Hematopoietic multipotent progenitor cell treated with erythropoietin and hydrocortisone succinate and interleukin-3 and kit ligand, for 4 days (in vitro differentiated cells): ENCODE data around the gene IMP3.
"Not testable (repeated sequence)": the region's sequence is repeated elsewhere in the genome, so short reads cannot be mapped to it uniquely, and the experiment has no call there.

Experiments
- DNase-seq: peaks from one replicate; pipeline ENCODE4 v3.0.0-alpha.2; 2015

The IMP3 gene

GRCh38 chr15:75649848-75650247 is 9.8 kb upstream of the IMP3 start:
- DNase-seq: no peak

DNA sequence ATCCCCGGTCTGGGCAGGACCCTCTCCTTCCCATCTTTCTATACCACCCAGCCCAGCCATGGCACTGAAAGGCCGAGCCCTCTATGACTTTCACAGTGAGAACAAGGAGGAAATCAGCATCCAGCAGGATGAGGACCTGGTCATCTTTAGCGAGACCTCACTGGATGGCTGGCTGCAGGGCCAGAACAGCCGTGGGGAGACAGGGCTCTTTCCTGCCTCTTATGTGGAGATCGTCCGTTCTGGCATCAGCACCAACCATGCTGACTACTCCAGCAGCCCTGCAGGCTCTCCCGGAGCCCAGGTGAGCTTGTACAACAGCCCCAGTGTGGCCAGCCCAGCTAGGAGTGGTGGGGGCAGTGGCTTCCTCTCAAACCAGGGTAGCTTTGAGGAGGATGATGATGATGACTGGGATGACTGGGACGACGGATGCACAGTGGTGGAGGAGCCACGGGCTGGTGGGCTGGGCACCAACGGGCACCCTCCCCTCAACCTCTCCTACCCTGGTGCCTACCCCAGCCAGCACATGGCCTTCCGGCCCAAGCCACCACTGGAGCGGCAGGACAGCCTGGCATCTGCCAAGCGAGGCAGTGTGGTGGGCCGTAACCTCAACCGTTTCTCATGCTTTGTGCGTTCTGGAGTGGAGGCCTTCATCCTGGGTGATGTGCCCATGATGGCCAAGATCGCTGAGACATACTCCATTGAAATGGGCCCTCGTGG is 9.2 kb upstream of the IMP3 start:
- DNase-seq: no peak

GRCh38 chr15:75648156-75649000 is 8.4 kb upstream of the IMP3 start:
- DNase-seq: no peak

DNA sequence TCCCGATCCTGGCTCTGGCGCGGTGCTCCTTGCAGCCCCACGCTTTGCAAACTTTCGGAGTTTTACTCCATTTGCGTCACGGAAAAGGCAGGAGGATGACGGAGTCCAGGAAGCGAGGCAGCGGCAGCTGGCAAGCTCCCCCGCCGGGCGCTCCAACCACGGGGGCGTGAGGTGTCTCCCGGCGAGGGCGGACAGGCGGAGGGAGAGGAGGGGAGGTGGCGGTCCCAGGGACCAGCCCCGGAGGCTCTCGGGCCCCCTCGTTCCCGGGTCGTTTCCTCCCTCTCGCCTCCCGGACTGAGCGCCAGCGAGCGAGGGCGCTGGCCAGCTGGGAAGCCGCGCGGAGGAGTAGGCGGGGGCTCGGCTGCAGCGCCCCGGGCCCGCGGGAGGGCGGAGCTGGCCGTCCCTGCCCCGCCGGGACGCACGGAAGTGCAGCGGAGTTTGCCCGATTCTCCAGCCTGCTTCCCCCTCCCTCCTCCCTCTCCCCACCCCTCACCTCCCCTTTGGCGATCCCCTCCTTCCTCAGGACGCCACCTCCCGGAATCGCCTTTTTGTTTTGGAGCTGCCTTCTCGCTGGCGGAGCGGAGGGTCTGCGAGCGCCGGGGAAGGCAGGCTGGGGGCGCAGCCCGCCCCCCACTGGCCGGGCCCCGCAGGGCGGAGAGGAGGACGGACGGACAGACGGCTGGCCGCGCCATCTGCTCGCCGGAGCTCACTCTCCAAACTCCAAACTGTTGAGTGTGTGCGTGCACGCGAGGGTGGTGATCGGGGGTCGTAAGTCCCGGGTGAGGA is 7.5 kb upstream of the IMP3 start, which contains the start of gene SNX33:
Gene SNX33, plus strand, starts transcription at position 543 of the 786 bp plus-strand sequence. CDS start 1,191 bp downstream, outside the sequence.
- DNase-seq: peak; percentile 69

DNA sequence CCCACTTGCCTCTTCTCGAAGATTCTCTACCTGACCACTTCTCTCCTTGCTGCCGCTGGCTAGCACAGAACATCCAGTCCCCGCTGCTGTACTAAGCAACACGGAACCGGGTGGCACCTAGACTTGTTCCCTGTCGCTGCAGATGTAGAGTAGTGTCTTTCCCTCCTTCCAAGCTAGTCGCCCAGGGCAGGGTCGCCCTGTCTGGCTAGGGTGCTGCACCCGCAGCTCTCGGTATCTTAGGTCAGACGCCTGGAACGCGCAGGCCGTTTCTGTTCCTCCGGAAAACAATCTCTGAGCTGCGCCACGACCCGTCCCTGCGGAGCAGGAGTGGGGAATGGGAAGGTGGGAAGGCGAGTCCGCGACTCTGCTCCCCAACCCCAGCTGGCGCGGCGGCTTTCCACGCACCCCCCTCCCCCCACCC is 6.9 kb upstream of the IMP3 start:
- DNase-seq: peak; percentile 29

DNA sequence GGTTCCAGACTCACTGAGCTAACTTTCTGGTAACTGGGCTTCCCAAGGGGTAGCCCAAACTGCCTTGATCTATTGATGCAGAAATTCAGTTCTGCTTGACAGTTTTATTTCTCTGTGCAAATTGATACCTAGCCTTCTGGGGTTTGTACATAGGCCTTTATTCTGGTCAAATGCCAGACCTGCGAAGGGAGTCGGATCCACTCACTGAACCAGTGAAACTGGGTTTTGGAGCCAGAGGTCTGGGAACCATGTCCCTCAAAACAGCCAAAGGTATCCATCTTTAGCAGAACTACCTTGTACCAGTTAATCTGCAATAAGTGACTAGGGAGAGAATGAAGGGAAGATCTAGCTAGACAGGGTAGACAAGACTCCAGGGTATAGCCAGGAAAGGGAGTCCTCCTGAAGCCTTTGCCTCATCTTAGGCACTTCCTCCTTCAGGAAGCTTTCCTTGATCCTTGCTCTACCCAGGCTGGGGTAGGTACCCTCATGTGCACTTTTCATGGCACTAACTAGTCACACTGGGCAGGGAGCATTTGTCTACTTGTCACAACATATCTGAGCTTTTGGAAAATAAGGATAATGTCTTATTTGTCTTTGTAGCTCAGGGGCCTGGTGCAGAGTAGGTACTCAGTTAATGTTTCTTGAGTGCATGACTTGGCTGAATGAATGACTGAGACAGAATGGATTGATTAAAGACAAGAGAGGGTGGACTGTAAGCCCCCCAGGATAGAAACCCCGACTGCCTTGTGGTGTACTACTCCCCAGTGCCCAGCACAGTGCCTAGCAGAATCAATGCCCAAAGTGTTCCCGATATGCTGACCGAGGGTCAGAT is 6.3 kb upstream of the IMP3 start:
- no peak for DNase-seq

- no peak for DNase-seq
These were observed 4.4 kb upstream of the IMP3 start for GRCh38 chr15:75644376-75644775.

DNA sequence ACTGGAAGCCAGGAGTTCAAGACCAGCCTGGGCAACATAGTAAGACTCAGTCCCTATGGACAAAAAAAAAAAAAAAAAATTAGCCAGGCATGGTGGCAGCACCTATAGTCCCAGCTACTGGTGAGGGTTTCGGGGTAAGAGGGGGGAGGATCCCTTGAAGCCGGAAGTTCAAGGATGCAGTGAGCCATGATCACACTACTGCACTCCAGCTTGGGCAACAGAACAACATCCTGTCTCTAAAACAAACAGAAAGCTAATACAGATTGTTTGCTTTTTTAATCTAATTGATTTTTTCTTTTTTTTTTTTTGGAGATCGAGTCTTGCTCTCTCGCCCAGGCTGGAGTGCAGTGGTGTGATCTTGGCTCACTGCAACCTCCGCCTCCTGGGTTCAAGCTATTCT is 1.6 kb upstream of the IMP3 start:
- no peak for DNase-seq

- no peak for DNase-seq
These were observed 1.1 kb upstream of the IMP3 start for GRCh38 chr15:75641179-75641503.

DNA sequence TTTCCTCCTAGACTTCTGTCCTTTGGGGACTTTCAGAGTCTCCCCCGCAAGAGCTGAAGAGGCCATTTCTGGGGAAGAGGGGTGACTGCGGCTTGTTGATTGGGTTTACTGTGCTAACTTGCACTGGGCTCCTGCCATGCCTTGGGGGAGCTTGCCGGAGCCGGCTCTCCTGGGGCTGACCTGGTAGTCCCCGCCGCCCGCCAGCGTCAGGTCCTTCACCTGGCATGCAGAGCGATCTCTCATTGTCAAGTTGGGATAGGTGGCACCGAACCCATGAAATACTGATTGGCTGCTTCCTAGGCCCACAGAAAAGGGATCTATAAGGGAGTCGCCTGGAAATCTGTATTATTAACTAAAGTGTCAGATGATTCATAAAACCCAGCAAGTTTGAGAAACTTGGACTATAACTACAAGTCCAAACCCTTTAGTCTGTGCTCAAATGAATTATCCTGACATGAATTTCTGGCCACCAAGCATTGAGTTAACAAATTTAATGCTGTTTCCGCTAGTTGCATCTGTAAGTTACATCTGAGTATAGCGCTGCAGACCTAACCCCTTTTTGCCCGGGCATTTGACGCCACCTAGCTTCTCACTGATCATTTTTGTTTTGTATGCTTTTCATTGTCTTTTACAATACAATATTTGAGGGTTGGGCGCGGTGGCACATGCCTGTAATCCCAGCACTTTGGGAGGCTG is 607 bp upstream of the IMP3 start:
- peak; percentile 93 for DNase-seq

DNA sequence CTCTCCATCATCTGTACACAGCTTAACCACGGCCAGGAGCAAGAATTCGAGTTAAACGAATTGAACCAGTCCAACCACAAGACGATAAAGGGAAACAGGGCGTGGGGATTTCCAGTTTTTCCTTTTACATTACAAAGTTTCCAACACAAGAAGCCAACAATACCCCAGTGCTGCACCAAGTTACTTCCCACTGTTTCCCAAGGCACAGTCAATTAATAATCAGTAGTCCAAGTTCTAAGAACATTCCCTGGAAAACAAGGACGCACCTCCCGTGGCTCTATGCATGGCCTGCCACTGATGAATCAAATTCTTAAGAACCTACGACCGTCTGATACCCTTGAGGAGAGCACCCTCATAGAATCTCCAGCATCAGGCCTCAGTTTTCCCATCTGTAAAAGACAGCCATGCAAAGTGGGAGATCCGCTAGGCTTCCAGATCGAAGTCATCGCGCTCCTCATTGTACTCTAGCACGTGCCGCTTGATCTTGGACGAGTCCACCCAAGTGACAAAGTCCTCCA is 774 bp downstream of the IMP3 start:
- DNase-seq: peak; percentile 46

- DNase-seq: no peak
These were observed 2.6 kb downstream of the IMP3 start for GRCh38 chr15:75637245-75638009.

DNA sequence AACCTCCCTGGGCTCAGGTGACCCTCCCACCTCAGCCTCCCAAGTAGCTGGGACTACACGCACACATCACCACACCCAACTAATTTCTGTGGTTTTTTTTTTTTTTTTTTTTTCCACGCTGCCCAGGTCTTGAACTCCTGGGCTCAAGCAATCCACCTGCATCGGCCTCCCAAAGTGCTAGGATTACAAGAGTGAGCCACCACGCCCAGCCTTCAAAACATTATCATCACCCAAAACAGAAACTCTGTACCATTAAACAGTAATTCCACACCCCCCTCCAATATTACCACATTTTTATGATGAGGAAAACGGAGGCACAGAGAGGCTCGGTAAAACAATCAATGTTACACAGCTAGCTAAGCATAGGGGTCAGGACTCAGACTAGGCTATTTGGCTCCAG is 4.0 kb downstream of the IMP3 start:
- no peak for DNase-seq

- DNase-seq: not testable (repeated sequence)
These were observed 6.1 kb downstream of the IMP3 start for GRCh38 chr15:75633922-75634321.

DNA sequence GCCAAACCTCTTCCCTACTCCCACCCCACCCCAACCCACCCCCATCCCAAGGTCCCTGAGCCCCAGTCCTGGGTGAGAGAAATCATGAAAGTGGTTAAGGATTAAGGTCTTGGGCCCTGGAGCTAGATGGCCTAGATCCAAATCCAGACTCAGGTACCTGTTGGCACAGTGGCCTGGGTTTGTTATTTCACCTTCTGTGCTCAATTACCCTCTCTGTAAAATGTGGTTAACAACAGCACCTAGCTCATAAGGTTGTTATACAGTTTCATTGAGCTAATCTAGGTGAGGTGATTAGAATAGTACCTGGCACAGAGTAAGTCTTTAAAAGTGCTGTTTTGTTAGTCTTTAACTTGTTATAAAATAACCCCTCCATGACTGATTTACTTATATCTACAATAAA is 8.1 kb downstream of the IMP3 start:
- no peak for DNase-seq

DNA sequence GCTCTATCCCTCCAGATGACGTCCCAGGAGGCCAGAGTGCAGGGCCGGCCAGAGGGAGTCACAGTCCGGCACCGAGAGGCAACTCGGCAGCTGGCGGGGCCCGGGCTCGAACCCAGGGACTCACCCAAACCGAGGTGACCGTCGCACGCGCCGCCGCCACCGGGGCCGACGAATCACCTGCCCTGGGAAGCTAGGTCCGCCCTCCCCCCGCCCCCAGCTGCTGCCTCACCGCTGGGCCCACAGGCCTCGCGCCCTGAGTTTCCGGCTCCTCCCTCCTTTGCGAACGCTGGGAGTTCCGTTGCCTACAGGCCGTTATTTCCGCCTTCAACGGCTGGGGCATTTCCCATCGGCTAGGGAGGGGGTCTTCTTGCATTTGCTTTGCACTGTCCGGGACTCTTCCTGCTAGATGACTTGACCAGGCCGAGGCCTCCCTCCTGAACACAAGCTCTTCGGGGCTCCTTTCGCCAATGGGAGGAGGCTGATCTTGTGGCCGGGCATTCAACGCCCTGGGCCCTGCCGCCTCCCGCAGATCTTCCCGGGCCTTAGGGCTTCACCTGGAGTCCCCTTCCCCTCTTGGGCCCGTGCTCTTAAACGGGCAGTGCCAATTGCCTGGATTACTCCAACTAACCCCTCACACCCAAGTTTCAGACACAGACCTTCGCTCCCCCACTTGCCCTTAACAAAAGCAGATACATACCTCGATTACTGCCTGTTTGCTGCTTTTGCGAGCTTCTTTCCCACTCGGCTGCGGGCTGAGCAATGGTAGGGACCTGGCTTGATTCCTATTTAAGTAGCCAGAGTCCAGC is 14.3 kb downstream of the IMP3 start, which contains the start of gene SNUPN:
Gene SNUPN, minus strand, starts transcription at position 184 of the 806 bp plus-strand sequence. CDS start 4,674 bp downstream, outside the sequence.
- DNase-seq: peak; percentile 99

DNA sequence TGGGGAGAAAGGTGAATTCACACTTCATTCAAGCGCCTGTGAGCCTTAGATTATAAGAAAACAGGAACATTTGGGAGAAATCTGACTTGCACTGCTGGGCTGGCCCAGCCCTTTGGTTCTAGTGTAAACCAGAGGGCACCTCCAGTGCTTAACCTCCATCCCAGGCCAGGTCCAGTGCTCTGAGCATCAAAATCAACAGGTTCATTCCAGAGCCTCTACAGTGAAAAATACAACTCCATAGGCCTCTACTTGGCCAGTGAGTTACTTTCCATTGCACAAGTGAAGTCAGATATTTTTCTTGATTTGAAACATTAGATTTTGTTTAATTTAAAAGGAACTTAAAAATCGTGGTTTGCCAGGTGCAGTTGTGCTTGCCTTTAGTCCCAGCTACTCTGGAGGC is 17.5 kb downstream of the IMP3 start:
- no peak for DNase-seq

- DNase-seq: peak; percentile 38
These were observed 19.1 kb downstream of the IMP3 start for GRCh38 chr15:75620841-75621391.

GRCh38 chr15:75620058-75620820 is 19.8 kb downstream of the IMP3 start:
- DNase-seq: peak; percentile 46
